Mesodermal cell (in vitro differentiated cells): ENCODE measurements around the gene DBH.

ENCODE experiments used
- H3K27ac ChIP-seq: 2 replicates; pipeline ENCODE4 v1.7.0; 2013; ENCODE audit warnings: mild to moderate bottlenecking, low read depth, low read length, moderate library complexity; ENCODE audit not compliant: severe bottlenecking
- H3K36me3 ChIP-seq: 2 replicates; pipeline ENCODE4 v1.7.1; 2013; ENCODE audit warnings: mild to moderate bottlenecking, low read length, moderate library complexity; ENCODE audit not compliant: control insufficient read depth, insufficient read depth
- H3K4me1 ChIP-seq: one replicate; pipeline ENCODE4 v1.7.1; 2013; ENCODE audit warnings: mild to moderate bottlenecking, low read length; ENCODE audit not compliant: insufficient read depth, control insufficient read depth, poor library complexity, severe bottlenecking
- H3K4me3 ChIP-seq: 2 replicates; pipeline ENCODE4 v1.7.0; 2013; ENCODE audit warnings: low read length, control low read depth, mild to moderate bottlenecking; ENCODE audit not compliant: insufficient read depth, poor library complexity, severe bottlenecking; ENCODE audit errors: extremely low read depth
- H3K9me3 ChIP-seq: 2 replicates; pipeline ENCODE4 v1.7.1; 2013; ENCODE audit warnings: mild to moderate bottlenecking, low read length, moderate library complexity; ENCODE audit not compliant: control insufficient read depth
- WGBS, 2 experiments: methylation state at CpG; one replicate each; pipeline ENCODE4 v1.1.5; 2013; ENCODE audit warnings: missing lambda C conversion rate in 2 of 2; ENCODE audit not compliant: insufficient coverage in 2 of 2; 5-methylcytosine and 5-hydroxymethylcytosine counted together

The DBH gene

DNA sequence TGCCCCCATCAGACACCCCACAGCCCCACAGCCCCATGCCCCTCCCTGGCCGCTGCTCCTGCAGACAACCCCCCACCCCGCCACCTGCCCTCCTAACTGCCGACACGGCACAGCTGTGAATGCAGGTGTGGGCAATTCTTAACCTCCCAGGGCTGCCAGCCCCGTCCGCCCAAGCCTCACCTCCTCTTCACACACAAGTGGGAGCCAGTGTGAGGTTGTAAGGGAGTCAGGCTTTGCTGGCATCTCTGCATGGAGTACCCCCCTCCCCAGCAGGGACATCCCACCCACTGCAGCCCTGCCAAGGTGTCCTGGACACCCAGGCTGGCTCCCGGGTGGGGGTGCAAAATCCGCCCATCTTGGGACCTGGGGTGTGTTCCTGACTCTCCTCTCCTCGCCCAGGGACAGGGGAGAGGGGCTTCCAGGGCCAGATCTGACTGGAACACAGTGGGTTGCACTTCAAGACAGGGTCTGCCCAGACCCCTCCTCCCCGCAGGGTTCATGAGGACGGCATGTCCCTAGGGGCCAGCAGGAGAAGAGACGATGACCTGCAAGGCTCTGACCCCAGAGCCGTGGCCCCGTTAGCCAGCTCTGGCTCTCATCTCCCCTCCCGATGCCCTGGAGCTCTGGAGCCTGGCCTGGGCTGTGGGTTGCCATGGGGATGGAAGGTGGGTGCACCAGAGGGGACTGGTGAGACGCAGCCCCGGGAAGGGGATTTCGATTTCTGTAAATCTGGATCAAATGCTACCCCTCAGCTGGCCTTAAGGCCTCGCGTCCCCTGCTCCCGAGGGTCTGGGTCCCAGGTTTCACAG, 67.6 kb downstream of the DBH start:
- Histone ChIP-seq H3K27ac (no peak overlapping the region), H3K4me3 (no peak overlapping the region), H3K36me3 (no peaks in the 10 kb centered on the region), H3K9me3 (no peaks in the 10 kb centered on the region), H3K4me1 (peaks cover 21% of the 10 kb centered on the region)
- WGBS, 2 experiments = 83 to 87% methylated on average over 10 to 16 of the region's 21 CpGs

GRCh38 chr9:133704711-133705181, 68.6 kb downstream of the DBH start:
- Histone ChIP-seq H3K27ac (no peak overlapping the region), H3K4me1 (peaks cover 21% of the 10 kb centered on the region), H3K4me3 (no peak overlapping the region), H3K9me3 (no peaks in the 10 kb centered on the region), H3K36me3 (no peaks in the 10 kb centered on the region)
- WGBS, 2 experiments = 91 to 94% methylated on average over 19 to 23 of the region's 23 CpGs

DNA sequence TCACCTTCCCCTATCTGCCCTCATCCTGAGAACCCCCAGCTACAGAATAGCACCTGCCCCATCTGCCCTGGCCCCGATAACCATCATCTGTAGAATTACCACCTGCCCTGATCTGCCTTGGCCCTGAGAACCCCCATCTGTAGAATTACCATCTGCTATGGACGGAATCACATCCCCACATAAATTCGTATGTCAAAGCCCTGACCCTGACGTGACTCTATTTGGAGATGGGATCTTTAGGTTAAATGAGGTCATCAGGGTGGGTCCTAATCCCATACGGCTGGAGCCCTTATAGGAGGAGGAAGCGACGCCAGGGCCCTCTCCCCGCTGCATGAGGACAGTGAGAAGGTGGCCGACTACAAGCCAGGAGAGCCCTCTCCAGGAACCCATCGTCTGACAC, 69.4 kb downstream of the DBH start:
- Histone ChIP-seq H3K4me3 (no peak overlapping the region), H3K9me3 (no peaks in the 10 kb centered on the region), H3K4me1 (peaks cover 21% of the 10 kb centered on the region), H3K27ac (no peak overlapping the region), H3K36me3 (no peaks in the 10 kb centered on the region)
- WGBS, 2 experiments = 90 to 91% methylated on average over 7 to 9 of the region's 10 CpGs

- 83 to 84% methylated on average over 7 to 9 of the region's 12 CpGs for WGBS, 2 experiments
- no peaks in the 10 kb centered on the region for H3K36me3 ChIP-seq
These were observed 70.3 kb downstream of the DBH start for GRCh38 chr9:133706307-133707050.

DNA sequence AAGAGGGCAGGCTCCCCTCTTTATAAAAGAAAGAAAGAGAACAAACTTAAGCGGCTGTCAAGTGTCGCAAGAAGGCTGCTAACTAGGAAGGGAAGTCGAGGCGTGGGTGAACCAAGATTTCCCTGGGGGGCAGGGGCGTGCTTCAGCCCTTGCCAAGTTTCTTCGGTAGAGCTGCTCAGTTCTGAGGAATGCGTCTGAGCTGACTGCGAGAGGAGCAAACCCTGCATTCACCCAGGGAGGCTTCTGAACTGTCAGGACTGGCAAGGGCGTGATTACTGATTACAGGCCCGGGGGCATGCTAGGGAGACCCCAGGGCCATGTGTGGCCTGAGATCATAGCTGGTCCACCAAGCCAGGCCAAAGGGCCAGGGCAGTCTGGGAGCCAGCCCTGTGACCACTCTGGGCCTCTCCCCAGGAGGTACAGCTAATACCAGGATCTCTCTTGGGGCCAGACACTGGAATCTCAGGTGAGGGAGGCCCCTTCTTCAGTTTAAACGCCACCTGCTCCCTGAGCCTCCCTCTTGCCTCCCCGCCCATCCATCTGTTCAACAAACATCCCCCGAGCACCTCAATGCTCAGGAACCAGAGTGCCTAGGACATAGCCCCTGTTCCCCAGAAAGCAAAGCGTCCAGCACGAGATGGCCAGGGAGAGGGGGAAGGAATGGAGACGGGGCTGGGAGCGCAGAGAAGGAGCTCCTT, 71.1 kb downstream of the DBH start:
- 87 to 92% methylated on average over 13 to 15 of the region's 17 CpGs for WGBS, 2 experiments
- no peak overlapping the region for H3K4me3 ChIP-seq

More at GRCh38 chr9:133706307-133707050, 70.3 kb downstream of the DBH start:
- H3K4me1 ChIP-seq = peaks cover 21% of the 10 kb centered on the region
- no peaks in the 10 kb centered on the region for H3K9me3 ChIP-seq
- no peak overlapping the region for H3K27ac ChIP-seq
- H3K4me3 ChIP-seq = no peak overlapping the region

GRCh38 chr9:133707763-133708245, 71.6 kb downstream of the DBH start:
- H3K27ac ChIP-seq = no peak overlapping the region
- no peak overlapping the region for H3K4me3 ChIP-seq
- H3K36me3 ChIP-seq = no peaks in the 10 kb centered on the region
- peaks cover 23% of the 10 kb centered on the region for H3K4me1 ChIP-seq
- H3K9me3 ChIP-seq = no peaks in the 10 kb centered on the region
- WGBS, 2 experiments = 89 to 92% methylated on average over 15 of the region's 15 CpGs

More for the DNA sequence above, 71.1 kb downstream of the DBH start:
- peaks cover 21% of the 10 kb centered on the region for H3K4me1 ChIP-seq
- H3K27ac ChIP-seq = no peak overlapping the region
- H3K36me3 ChIP-seq = no peaks in the 10 kb centered on the region
- no peaks in the 10 kb centered on the region for H3K9me3 ChIP-seq

- Histone ChIP-seq H3K4me3 (no peak overlapping the region), H3K27ac (no peak overlapping the region), H3K4me1 (peaks cover 28% of the 10 kb centered on the region), H3K9me3 (no peaks in the 10 kb centered on the region), H3K36me3 (no peaks in the 10 kb centered on the region)
- 93 to 95% methylated on average over 19 to 30 of the region's 30 CpGs for WGBS, 2 experiments
These were observed 72.3 kb downstream of the DBH start for GRCh38 chr9:133708246-133709014.
